ENCODE measurements around the gene DMD.

The DMD gene

GRCh38 chrX:31071262-31071661 is 2140.1 kb downstream of the DMD start:
- H3K27ac ChIP-seq (ENCODE audit: low read length): no peak overlapping the region
- no peaks in the 10 kb centered on the region for H3K36me3 ChIP-seq (ENCODE audit: insufficient read depth, low read depth, low read length)
- 0 out of 2 replicates have a peak, but pooled peaks cover 9% of the 10 kb centered on the region for H3K9me3 ChIP-seq (ENCODE audit: insufficient read depth, low read depth, low read length)
- no peaks in the 10 kb centered on the region for H3K27me3 ChIP-seq (ENCODE audit: insufficient read depth, low read length)
- H3K4me1 ChIP-seq (ENCODE audit: insufficient read depth, low read length): no peaks in the 10 kb centered on the region
- no peak overlapping the region for H3K4me3 ChIP-seq (ENCODE audit: low read length)
- no peak overlapping the region for H3K9ac ChIP-seq (ENCODE audit: low read depth, low read length)

- Histone ChIP-seq H3K27ac (ENCODE audit: low read length) (no peak overlapping the region), H3K27me3 (ENCODE audit: insufficient read depth, low read length) (no peaks in the 10 kb centered on the region), H3K4me3 (ENCODE audit: low read length) (no peak overlapping the region), H3K9ac (ENCODE audit: low read depth, low read length) (no peak overlapping the region), H3K36me3 (ENCODE audit: insufficient read depth, low read depth, low read length) (no peaks in the 10 kb centered on the region), H3K4me1 (ENCODE audit: insufficient read depth, low read length) (no peaks in the 10 kb centered on the region), H3K9me3 (ENCODE audit: insufficient read depth, low read depth, low read length) (0 out of 2 replicates have a peak, but pooled peaks cover 9% of the 10 kb centered on the region)
Observed at GRCh38 chrX:31070057-31070468, 2141.3 kb downstream of the DMD start.

Data from iPS-20b (cell line).